ENCODE results near the gene DTNBP1.

GRCh38 chr6:15593798-15594197 lies 69.0 kb downstream of the DTNBP1 start:
- TF ChIP-seq CTCF (IDR thresholded peaks at IDR 0.05; ENCODE audit: low read length) (no peak), EZH2 (optimal IDR thresholded peaks at IDR 0.05; ENCODE audit: low read depth, low read length) (no peak), EZH2phosphoT487 (IDR thresholded peaks at IDR 0.05; ENCODE audit: low read length) (no peak)
